Sigmoid colon (tissue), 4 donors: Measurements from ENCODE around the gene UGCG.

Experiments
- EP300 ChIP-seq, 4 donors: sonication (generic); formaldehyde crosslinking; IDR thresholded peaks; one replicate each; pipeline ENCODE4 v1.6.1; 2017; ENCODE audit warnings: antibody characterized with exemption in 4 of 4
- POLR2AphosphoS5 ChIP-seq, 4 donors: sonication (generic); formaldehyde crosslinking; IDR thresholded peaks; one replicate each; pipeline ENCODE4 v1.6.1; 2017; ENCODE audit warnings: antibody characterized with exemption in 4 of 4
- TF ChIP-seq, protein P1 (sequence below), 4 experiments: fragments of 450-650 bp in 3 of 4; fragments of 200-600 bp in 1 of 4; IDR thresholded peaks; one replicate each; pipeline ENCODE4 v1.5.1; 2016 to 2019; ENCODE audit warnings: antibody characterized with exemption in 4 of 4, mild to moderate bottlenecking in 3 of 4, moderate library complexity in 2 of 4

DNA sequence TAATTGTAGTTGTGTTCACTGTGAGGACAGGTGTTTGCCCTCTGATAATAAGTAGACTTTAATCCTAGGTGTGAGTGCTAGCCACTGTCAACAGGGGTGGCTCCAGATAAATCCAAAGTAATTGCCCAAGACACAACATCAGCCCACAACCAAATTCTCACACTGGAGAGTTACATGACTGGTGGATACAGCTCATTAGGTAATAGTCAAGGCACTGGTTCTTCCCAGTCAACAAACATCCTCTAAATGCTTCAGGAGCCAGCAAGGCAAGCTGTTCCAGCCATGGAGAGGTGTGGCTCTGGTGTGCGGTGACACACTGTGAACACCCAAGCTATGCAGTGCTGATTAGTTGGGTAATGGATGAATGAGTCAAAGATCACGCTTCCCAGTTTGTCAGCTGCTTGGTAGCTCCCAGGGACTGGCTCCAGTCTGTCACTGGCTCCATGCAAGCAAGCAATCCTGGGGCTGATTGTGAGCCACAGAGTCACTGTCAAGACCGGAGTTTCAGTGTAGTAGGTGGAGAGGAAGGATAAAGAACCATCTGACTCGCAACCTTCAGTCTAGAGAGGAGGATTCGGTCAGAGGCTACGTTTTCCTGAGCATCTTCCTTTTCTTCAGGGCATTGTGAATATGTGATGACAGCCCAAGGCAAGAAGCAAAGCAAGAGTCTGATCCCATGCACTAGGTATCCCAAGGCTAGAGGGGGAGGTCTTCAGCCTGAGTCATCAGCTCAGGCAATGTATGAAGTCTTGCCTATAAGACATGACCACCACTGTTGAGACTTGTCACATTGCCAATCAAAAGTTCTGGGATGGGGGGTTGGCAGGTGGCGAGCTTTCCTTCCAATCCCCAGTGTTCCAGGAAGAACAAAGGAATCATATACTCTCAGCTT is 63.1 kb downstream of the UGCG start:
- TF ChIP-seq, protein P1, sequence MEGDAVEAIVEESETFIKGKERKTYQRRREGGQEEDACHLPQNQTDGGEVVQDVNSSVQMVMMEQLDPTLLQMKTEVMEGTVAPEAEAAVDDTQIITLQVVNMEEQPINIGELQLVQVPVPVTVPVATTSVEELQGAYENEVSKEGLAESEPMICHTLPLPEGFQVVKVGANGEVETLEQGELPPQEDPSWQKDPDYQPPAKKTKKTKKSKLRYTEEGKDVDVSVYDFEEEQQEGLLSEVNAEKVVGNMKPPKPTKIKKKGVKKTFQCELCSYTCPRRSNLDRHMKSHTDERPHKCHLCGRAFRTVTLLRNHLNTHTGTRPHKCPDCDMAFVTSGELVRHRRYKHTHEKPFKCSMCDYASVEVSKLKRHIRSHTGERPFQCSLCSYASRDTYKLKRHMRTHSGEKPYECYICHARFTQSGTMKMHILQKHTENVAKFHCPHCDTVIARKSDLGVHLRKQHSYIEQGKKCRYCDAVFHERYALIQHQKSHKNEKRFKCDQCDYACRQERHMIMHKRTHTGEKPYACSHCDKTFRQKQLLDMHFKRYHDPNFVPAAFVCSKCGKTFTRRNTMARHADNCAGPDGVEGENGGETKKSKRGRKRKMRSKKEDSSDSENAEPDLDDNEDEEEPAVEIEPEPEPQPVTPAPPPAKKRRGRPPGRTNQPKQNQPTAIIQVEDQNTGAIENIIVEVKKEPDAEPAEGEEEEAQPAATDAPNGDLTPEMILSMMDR (IDR thresholded peaks at IDR 0.05): no peak
- TF ChIP-seq EP300 (IDR thresholded peaks at IDR 0.05) (no peak), POLR2AphosphoS5 (IDR thresholded peaks at IDR 0.05) (no peak)
